DMS114 treated with DMSO at 0.1 percent for 48 hours (cell line): ENCODE data around the gene NCKAP5.

ENCODE experiments used
- DNase-seq: peaks from one replicate; lab custom pipeline; 2025; ENCODE audit not compliant: unreplicated experiment; lab: John Stamatoyannopoulos, UW

NCKAP5 gene

DNA sequence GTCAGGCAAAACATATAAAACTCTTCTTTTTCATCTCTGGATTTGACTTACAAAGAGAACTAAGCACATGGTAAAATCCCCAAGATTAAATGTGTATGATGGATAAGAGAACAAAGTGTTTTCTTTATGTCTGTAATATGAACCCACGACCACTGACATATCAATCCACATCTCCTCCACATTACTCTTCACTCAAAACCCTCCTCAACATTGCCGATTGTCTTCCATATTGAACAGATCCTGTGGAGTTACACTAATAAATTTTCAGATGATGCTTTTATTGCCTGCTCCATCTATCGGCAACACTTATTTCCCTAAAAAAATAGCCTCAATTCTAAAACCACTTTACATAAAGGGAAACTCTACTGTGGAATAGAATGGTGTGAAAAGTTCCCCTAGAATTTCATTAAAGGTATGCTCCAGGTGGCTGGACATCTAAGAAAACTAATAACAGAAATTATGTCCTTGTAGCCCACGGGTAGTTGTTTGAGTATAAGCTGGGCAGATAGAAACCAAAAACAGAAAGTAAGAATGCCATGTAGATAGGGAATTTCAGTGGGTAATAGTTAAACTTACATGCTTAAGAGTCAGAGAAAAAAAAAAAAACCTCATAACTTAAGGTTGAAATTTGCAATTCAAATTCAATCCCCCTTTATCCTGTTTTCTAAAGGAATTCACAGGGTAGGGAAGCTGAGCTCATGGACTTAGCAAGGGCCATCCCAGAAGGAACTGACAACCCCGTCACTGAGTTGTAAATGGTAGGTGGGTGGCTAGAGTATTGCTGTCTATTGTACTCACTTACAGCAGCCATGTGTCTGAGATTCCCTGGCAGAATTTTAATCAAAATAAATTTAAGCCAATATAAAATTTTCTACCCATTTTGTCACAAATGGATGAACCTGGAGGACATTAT lies 592.8 kb downstream of the NCKAP5 start:
- no peak for DNase-seq

DNA sequence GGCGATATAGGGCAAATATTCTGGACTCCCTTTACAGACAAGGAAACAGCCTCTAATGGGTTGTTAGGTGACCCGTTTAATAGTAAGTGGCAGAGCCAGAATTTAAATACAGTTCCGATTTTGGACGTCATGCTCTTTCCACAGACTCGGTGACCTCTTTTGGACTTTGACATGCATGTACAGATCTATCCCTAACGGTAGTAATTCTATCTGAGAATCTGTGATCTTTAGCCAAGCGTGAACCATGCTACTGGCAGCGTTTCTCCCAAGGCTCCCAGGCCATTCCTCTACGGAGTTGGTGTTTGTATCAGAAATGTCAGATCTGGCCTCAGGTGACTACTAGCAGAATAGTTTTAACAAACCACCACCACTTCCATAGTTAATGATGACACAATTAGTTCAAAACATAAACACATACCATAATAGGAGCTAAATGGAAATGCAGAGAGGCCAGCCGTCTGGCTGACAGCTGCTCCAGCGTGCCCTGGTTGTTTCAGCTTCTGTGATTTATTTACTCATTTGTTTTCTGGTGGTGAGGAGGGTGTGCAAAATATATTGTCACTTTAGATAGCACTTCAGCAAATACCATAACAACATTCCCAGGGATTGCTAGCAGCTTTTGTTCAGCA lies 593.7 kb downstream of the NCKAP5 start:
- no peak for DNase-seq

DNA sequence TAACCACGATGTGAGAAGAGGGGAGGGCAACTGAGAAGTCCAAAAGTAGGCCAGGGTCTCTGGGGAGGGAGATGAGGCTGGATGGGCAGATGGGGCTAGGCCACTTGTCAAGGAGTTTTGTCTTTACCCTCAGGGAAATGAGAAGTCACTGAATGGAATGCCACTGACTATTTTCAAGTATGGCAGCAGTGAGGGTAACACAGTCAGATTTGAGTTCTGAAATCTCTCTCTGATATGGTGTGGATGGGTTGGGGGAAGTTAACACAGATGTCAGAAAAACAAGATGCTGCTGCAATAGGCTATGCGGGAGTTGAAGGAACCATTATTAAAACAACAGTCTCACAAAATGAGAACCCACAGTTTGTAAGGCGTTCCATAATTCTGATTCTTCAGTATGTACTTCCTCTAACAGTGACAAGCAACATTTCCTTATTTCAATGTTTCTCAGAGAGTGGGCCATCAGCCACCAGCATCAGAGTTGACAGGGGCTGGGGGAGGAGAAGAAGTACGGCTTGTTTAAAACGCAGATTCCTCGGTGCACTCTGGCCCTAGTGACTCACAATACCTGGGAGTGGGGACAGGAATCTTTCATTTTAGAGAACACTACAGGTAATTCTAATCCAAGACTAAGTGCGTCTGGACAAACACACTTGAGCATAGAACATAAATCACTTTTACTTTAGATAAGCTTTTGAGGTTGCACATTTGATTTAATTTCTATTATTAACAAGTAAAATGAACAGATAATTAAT lies 596.8 kb downstream of the NCKAP5 start:
- DNase-seq = no peak

DNA sequence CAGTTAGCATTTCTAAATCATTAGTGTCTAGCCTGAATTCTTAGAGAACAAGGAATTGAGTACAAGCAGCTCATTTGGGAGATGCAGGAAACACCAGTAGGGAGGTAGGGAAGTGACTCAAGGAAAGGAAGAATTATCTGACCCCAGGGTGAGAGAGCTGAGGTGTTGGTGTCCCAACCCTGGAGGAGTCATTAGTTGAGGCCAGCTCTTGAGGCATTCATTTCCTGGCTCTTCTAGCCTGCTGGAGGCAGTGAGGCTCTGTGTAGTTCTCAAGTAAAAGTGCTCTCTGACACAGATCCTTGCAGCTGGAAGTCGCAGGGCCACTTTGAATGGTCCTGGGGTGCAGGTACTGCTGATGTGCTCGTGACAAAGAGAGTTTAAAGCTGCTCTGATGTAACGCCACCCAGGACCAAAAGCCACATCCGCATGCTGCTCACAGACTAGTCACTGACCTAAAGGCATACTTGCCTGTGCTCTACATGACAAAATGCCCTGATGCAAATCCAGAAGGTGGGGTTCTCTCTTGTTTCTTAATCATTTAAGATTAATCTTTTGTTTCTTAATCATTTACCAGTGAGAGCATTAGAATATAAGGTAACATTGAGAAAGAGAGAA lies 598.8 kb downstream of the NCKAP5 start:
- no peak for DNase-seq

DNA sequence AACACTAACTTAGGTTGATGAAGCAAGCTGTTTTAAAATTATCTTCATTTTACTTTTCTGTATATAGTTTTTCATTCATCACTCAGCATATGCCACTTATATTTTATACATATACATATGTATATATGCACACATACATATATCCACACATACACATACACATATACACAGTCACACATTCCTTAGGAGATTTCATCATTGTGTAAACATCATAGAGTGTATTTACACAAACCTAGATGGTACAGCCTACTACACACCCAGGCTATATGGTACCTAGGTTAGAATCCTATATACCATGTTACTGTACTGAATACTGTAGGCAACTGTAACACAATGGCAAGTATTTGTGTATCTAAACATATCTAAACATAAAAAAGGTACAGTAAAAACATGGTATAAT lies 602.8 kb downstream of the NCKAP5 start:
- DNase-seq = no peak

DNA sequence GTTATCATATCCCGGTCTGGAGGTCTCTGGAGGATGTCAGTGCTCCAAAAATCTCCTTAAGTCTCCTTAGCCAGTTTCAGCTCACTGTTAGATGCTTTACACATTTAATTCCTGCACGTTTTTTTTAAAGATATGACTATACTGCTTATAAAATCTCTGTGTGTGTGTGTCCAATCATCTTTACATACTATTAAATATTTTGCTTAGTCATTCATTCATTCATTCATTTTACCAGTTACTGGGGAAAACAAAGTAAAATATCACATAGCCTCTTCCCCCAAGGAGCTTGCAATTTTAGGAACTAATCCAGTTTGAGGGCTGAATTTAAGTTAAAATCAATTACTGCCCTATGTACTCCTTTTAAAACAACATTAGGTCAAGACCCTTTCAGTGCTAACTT lies 605.1 kb downstream of the NCKAP5 start:
- no peak for DNase-seq

DNA sequence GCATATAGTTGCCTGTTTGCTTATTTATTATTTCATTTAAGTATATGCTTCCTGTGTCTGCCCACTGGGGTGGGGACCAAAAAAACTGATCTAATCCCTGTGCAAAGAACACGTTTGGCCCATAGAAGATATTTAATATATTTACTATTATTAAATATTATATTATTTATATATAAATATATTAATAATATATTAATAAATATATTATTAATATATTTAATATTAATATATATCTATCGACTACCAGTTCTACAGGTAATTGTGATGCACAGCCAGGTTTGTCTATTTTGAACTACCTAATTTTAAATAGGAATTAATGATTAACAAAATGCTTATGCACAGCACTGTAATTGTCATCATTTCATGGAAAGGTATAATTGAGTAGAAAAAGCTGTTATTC lies 609.4 kb downstream of the NCKAP5 start:
- DNase-seq = no peak

DNA sequence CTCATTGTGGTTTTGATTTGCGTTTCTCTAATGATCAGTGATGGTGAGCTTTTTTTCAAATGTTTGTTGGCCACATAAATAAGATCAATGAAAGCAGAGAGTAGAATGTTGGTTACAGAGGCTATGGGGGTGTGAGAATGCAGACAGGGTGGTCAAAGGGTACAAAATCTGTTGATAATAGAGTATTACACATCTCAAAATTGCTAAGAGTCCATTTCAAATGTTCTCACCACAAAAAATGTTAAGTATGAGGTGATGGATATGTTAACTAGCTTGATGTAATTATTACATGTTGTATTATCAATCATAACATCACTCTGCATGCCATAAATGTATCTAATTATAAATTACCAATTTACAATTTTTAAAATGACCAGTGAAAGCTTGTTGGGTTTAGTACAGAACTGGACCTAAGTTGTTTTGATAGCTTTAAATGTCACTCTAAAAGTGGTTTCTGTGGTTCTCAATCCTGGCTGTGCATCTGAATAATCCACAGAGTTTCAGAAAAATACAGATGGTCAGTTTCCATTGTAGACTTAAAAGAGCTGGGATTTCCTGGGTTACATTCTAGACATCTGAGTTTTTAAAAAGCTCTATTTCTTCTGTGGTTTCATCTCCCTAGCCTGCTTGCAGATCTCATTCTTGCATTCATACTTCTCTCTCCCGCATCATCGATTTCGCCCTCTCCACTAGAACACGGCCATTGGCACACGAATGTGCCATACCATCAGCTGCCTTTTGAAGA lies 612.2 kb downstream of the NCKAP5 start:
- DNase-seq = no peak

DNA sequence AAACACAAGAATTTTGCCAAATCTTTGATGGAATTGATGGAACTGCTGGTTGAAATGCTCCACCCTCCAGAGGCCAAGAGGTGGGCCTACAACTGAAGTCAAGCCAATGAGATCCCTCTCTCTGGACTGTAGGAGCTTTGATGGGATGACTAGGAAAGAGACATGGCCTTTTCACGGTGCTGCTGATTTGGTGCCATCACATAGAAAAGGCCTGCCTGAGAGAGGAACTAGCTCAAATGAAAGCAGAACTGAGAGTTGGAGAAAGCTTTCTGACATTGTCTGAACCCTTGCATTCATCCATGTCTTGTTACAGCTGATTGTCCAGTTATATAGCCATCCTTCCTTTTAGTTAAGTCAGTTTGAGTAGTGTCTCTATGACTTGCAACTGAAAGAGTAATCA lies 614.5 kb downstream of the NCKAP5 start:
- no peak for DNase-seq

DNA sequence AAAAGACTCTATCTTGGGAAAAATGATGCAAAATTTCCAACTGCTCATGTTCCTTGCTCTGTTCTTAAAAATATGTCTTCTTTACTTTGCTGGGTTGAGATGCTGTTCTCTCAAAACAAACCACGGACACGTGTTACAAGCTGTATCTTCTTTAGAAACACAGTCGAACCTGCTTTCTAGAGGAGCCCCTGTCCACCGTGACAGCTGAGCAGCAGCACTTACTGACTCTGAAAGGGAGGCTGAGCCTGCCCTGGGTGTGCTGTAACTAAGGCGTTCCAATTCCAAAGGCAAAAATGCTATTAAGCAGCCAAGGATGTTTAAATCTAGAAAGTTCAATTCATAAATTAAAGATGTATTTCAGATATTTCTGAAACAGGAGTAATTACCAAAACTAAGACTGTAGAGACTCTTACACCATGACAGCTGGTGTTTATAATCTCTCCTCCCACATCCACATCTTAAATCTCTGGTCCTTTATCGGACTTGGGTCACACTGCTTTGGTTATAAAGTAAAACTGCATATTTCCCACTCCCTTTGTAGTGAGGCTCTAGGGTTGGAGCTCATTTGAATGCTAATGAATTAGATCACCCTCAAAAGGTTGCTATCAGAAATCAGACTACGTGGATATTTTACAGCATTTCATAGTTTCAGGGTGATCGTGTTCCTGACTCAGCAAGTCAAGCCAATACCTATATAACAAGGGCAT lies 617.1 kb downstream of the NCKAP5 start:
- DNase-seq = no peak

DNA sequence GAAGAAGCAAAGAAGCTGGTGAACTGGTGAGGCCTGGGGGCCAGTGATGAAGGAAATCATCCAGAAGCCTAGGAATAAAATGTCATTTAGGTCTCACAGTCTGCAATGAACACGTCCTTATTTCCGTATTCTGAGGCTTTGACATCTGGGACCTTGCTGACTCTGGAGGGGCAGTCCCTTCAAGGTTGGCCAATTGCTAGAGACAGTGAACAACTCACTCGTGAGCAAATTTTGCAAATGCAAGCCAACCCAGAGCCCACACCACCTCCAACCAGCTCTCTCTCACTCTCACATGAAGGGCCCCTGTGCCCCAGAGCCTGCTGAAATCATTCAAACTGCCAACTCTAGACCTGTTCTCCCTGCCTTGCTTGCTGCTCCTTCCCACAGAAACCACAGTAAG lies 619.2 kb downstream of the NCKAP5 start:
- DNase-seq = no peak

DNA sequence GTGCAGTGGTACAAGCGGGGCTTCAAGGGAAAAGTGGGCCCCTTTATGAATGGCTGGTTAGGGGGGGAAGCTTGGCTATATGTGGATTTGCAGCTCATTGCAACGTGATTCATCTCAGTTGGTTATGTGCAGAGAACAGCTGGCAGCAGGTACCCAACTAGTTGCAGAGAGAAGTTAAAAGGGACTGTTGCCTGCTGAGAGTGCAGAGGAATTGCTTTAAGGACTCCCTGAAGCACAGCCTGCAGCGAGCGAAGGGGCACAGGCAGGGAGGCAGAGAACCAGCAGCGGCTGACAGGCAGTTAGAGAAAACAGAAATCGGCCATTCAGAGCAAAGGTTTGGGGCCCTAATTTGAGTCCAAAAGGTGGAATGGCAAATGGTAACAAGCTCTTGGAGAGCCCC lies 620.1 kb downstream of the NCKAP5 start:
- DNase-seq = no peak

DNA sequence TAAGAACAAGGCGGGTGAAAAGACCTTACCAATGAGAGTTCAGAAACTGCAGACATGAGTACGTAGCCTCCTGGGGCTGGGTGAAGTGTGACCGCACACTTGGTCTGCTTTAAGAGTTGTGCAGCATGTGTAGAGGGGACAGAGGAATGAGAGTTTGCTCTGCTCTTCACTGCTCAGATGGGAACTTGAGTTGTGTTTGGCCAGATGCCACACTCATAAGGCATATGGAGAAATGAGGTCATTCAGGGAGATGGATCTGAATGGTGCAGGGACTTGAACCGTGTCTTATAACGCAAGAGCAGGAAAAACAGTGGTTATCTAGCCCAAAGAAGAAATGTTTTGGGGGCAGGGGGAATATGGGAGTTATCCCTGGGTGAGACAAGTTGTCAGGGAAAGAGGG lies 624.4 kb downstream of the NCKAP5 start:
- no peak for DNase-seq

DNA sequence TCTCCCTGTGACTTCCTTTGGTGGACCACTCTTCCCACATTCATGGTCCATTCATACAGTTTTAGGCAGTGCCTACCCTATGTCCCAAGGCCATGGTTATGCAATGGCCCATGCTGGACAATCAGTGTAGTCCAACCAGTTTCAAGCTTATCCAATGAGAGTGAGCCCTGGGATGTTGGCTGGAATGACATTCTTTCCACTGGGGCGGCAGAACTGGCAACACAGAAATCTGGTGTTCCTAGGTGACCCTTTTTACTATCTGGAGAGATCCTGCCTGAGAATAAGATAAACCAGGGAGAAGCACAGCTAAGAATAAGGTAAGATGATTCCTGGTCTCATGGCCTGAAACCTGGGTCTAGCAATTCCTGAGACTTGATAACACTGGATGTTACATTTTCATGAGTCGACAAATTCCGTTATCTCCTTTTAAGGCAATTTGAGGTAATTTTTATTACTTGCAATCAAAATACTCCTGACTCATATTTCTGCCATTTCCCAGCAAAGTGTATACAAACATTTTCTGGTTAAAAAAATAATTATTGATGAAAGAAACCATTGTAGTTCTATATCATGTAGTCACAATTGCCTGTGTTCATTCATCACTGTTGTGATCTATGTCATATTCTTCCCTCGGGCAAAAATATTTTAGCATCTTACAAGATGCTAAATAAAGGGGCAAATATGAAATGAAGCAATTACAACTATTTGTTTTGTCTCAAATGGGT lies 626.8 kb downstream of the NCKAP5 start:
- DNase-seq = no peak

DNA sequence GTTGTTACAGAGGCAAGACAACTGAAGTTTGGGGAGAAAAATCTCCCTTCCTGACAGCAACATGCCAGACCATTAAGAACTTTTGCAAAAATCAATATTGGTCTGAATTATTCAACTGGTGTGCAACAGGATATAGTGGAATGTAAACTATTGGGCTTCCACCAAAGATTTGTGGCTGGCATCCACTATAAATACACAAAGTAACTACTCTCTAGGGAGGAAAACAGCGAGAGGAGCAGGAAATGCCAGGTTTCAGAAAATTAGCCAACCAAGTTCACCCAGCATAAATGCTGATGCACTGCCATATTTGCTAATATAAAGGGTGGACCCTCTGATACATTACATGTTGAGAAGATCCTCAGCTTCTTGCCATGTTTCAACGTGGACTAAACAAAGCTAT lies 630.6 kb downstream of the NCKAP5 start:
- no peak for DNase-seq

DNA sequence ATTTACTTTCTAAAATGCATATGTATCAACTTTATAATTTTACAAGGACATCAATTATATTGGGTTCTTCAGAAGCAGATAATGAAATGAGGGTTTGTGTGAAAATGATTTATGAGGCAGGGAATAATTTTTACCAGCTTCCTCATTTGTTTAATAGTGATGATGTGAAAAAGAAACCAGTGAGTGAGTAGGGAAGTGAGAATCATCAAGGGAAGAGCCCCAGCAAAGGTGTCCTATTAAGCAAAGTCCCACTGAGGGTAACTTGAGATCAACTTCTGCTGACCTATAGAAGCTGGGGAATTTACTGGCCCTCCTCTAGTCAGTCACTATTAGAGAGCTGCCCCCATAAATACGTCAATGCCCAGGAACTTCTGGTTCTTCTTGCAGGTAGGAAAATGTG lies 631.5 kb downstream of the NCKAP5 start:
- DNase-seq = no peak

DNA sequence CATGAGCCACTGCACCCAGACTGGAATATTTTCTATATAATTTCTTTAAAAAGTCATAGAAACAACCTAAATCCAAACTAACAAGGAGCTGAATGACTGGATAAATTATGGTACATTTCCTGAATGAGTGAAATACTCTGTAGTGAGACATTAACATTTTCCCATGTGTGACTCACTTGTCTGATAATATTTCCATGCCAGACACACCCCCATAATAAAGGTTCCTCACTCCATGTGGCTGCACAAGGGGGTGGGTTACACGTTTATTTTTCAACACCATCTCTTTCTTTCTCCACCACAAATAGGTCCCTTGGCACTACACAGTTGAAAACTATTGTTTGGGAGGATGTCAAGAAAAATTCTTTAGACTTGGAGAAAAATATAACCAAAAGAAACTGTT lies 632.0 kb downstream of the NCKAP5 start:
- DNase-seq = no peak

DNA sequence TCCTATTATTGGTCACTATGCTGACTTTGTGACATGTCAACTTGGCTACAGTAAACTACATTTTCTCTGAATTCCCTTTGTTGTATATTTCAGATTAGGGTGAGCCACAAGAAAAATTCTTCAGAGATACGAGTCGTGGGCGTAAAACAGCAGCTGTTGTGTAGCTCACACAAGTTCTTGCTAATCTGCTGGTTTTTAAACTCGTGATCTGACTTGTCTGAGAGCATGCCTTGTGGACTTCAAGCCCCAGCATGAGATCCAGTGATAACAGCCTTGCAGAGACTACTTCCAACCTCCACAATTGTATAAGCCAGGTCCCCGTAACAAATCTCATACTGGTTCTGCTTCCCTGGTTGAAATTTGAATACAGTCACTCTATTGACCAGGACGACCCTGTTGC lies 638.5 kb downstream of the NCKAP5 start:
- DNase-seq = no peak

DNA sequence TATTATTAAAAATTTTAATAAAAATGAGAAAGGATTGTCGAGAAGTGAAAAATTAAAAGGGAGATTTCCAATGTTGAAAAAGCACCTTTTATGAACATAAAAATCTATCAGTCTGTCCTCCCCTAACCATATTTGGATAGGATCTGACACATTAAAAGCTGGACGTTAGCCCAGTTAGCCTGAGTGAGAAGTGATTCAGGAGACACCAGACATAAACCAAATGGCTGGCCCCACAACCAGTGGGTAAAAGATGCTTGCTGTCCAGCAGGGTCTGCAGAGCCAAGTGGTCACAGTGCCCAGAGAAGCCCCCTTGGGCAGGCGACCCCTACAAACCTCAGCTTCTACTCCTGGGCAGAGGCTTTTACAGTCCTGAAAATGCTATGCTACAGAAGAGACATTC lies 644.5 kb downstream of the NCKAP5 start:
- DNase-seq = no peak
